ENCODE data around the gene NCAM1.

DNA sequence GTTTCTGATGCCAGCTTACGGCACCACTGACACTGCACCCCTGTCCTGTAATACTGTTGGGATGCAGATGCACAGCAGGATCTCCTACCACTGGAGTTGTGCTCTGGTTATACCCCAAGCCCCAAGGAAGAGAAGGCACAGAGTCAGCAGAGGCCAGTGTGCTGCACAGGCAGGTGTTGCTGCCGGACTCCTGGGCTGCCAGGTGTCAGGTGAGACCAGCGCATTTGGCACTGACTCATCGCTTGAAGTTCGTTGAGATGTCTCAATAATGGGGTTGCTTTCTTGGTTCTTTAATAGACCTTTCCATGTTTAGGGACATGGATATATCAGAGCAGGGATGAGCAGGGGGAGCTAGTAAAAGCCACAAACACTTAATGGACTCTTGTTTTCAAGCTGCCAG is 277.5 kb downstream of the NCAM1 start:
- TF ChIP-seq POLR2A (IDR thresholded peaks at IDR 0.05) (no peak), POLR2AphosphoS5 (IDR thresholded peaks at IDR 0.05) (no peak), EP300 (IDR thresholded peaks at IDR 0.05) (no peak)
- TF ChIP-seq, protein P1, sequence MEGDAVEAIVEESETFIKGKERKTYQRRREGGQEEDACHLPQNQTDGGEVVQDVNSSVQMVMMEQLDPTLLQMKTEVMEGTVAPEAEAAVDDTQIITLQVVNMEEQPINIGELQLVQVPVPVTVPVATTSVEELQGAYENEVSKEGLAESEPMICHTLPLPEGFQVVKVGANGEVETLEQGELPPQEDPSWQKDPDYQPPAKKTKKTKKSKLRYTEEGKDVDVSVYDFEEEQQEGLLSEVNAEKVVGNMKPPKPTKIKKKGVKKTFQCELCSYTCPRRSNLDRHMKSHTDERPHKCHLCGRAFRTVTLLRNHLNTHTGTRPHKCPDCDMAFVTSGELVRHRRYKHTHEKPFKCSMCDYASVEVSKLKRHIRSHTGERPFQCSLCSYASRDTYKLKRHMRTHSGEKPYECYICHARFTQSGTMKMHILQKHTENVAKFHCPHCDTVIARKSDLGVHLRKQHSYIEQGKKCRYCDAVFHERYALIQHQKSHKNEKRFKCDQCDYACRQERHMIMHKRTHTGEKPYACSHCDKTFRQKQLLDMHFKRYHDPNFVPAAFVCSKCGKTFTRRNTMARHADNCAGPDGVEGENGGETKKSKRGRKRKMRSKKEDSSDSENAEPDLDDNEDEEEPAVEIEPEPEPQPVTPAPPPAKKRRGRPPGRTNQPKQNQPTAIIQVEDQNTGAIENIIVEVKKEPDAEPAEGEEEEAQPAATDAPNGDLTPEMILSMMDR (IDR thresholded peaks at IDR 0.05) = no peak

Measured in sigmoid colon (tissue), 4 donors.